ENCODE measurements around the gene PRELID3B. TPM values are rescaled to one million over a fixed set of nuclear protein-coding genes. Genes with fewer than 3 reads are reported as not detected.

PRELID3B gene
- total RNA-seq, result 29.8 and 40.1 TPM in 2 replicates

DNA sequence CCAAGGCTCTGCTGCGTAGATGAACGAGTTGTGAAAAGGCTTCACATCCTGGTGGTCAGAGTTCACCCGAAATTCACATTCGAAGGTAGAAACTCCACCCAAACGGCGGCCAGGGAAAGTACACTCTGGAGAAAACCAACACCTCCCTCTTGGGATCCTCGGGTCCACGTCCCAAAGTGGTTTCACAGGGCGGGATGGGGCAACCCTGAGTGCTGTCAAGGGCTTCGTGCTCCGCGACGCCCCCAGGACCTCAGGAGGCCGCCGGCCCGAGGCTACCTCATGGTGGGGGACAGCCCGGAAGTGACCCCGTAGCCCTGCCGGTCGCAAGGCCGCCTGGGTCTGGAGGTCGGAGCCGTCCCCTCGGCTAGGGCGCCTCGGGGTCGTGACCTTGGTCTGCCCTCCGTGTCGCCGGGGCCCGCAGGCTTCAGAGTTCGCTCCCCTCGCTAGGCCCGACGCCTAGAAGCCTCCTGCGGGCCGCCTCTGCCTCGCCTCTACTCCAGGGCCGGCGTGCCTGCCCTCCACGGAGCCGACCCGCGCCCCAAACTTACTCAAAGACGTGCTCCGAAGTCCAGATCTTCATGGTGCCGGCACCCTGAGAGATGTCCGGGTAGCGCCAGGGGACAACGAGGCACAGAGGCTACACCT, at the start of gene PRELID3B:
PRELID3B (minus strand) TSS at position 636 of the 645 bp plus-strand sequence; CDS start at position 580, 56 bp downstream.

DNA sequence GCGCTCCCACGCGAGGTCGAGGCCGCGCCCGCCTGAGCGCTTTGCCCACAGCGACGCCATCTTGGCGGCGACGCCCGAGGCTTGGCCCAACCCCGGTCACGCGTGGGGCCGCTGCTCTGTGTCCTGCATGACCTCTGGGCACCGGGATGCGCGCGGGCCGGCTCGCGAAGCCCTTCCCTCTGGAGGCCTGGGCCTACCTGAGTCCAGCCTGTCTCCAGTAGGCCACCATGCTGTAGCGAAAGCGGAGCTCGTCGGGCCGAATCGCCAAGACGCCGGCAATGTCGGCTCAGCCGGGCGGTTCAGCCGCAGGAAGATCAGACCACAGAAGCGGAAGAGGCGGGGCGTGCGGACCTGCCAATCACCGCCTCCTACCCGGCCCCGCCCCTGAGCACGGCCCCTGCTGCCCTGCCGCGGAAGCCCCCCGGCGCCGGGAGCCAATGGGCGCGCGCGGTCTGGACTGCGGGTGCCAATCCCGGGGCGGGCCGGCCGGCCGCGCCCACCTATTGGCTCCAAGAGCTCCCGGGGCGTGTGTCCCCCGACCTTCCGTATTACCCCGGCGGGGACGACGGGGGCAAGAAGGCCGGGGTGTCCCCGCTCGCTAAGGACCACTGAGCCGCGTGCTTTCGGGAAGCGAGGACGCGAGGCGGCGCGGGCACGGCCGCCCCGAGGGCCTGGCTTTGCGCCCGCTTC, 10.4 kb downstream of the PRELID3B start, which contains the start of gene ATP5F1E:
ATP5F1E (minus strand) TSS at position 313 of the 690 bp plus-strand sequence; CDS start at position 229, 84 bp downstream.

DNA sequence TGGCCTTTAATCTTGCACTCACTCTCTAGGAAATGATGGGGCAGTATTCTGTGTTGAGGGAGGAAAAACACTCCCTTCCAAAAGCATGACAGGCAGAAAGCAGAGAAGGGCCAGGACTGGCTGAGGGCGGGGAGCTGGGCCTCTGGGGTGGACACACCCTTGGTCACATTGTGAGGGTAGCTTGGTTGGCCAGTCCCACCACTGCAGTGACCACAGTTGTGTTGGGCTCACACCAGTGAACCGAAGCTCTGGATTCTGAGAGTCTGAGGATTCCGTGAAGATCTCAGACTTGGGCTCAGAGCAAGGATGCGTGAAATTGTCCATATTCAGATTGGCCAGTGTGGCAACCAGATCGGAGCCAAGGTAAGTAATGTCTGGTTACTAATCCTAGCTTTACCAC, 23.4 kb downstream of the PRELID3B start, which contains the start of gene TUBB1:
TUBB1 (plus strand) TSS at position 213 of the 400 bp plus-strand sequence; CDS start at position 307, 94 bp downstream.

DNA sequence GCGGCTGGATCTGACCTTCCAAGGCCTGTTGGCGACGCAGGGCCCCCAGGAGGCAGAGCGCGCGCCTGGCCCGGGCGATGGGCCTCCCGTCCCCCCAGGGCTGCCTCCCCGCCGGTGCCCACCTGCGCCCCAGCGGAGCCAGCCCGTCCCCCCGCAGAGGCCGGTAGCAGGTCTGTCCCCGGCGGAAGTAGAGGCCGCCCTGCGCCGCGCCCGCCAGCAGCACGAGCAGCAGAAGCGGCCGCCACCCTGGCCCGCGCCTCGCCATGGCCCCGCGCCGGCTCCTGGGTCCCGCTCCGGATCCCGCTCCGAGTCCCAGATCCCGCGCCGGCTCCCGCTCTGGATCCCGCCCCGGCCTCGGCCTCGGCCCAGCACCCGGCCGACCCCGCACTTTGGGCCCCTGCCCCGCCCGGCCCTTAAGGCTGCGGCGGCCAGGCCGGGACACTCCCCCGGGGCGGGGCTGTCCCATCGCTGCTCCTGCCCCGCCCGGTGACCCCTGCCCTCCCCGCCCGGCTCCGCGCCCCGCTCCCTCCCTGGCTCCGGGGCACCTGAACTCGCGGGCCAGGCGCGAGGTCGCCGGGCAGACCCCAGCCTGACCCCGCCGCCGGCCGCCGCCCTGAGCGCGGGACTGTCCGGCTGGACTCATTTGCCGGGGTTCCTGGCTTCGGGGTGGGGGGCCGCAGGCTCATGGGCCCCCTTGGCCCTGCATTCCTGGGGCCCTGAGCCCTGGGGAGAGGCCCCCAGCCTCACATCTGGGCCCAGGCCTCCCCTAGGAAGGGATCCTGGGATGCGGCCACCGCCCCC, 35.5 kb downstream of the PRELID3B start, which contains the start of gene CTSZ:
CTSZ (minus strand) TSS at position 391 of the 801 bp plus-strand sequence; CDS start at position 265, 126 bp downstream.

Other genes starting within 250 kb of the PRELID3B start
- 0.39 and 0.72 TPM in 2 replicates for gene GNAS-AS1, start 191.9 kb downstream of the PRELID3B start, total RNA-seq
- 662 and 697 TPM in 2 replicates for gene GNAS, start 190.1 kb downstream of the PRELID3B start, total RNA-seq
- 42.2 and 52.0 TPM in 2 replicates for gene NELFCD, start 61.5 kb downstream of the PRELID3B start, total RNA-seq
- 129 and 142 TPM in 2 replicates for gene CTSZ, start 35.5 kb downstream of the PRELID3B start, total RNA-seq
- gene TUBB1, start 23.4 kb downstream of the PRELID3B start, total RNA-seq, result not detected in 2 replicates
- 14.8 and 31.4 TPM in 2 replicates for gene ATP5F1E, start 10.5 kb downstream of the PRELID3B start, total RNA-seq
- not detected in 2 replicates for gene ZNF831, start 121.0 kb upstream of the PRELID3B start, total RNA-seq

Measured in epithelial cell of alveolus of lung (primary cell).